GM21529 (cell line): ENCODE measurements around the gene ATP1A2.

Experiments used
- ATAC-seq: cut with Tn5 transposase; IDR thresholded peaks from one replicate; pipeline ENCODE4 v1.9.1; 2021; ENCODE audit not compliant: unreplicated experiment

Gene ATP1A2

DNA sequence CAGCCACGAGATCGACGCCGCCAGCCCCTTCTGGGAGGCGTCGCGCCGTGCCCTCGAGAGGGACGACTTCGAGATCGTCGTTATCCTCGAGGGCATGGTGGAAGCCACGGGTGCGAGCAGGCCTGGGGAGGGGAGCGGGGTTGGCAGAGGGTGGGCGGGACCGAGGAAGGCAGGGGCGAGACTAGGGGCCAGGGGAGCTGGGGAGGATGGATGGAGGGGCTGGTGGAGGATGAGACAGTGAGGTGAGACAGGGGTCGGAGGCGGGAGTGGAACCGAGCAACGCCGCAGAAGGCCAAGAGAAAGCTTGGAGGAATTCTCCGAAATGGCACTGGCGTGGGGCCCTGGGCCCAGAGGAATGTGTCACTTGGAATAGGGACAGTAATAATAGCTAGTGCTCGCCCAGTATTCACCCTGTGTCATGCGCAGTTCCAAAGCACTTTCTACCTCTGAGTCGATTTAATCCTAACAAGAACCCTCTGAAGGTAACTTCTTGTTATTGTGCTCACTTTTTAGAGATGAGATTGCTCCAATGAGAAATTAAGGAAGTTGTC, 30.7 kb upstream of the ATP1A2 start:
- ATAC-seq: no peak

DNA sequence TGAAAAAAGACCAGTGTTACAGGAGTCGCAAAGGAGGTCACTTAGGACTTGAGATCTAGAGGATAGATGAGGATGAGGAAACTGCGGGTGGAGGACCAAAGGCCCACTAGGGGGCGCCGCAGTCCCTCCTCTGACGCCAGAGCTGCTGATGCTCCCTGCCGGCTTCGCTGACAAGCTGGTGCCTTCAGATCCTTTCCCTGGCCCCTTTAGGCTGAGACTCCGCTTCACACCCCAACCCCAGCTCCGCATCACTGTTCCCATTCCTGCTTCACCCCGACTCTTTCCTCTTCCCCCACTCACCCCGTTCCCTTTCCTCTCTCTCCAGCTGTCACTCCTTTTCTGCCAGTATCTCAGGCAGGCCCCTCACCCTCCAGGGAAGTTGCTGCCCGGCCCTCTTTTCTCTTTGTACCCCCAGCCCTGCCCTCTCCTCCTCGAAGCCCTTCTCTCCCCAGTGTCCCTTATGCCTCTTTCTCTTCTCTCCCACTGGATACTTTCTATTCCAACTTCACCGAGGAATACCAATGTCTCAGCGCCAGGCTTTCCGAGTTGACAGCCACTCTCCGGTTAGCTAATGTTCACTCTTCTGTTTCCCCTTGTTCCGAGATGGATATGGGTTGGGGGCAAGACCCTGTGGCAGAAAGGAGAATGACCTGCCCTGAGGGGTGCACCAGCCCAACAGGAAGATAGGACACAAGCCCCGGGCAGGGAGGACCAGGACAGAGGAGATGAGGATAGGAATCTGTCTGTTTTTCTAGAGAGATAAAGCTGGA, 29.7 kb upstream of the ATP1A2 start:
- ATAC-seq: no peak

GRCh38 chr1:160086456-160086892, 29.1 kb upstream of the ATP1A2 start:
- no peak for ATAC-seq

DNA sequence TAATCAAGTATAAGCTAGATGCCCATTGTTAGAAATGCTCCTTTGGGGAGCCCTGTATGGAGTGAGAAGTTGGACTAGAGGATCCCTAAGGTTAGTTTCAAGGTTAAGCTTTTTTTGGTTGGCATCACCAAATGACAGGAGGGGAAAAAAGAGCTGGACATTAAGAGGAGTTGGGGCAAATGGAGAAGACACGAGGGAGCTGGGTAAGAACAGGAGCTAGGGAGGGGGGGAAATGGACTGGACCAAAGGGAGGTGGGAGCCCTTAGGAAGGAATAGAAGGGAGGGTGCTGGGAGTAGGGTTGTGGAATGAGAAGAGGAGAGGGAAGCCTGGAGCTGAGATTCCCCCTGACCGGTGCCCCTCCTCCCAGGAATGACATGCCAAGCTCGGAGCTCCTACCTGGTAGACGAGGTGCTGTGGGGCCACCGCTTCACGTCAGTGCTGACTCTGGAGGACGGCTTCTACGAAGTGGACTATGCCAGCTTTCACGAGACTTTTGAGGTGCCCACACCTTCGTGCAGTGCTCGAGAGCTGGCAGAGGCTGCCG, 28.4 kb upstream of the ATP1A2 start:
- no peak for ATAC-seq

GRCh38 chr1:160089883-160090282, 25.7 kb upstream of the ATP1A2 start:
- no peak for ATAC-seq

GRCh38 chr1:160090760-160091159, 24.8 kb upstream of the ATP1A2 start:
- ATAC-seq: no peak

- no peak for ATAC-seq
These were observed 23.8 kb upstream of the ATP1A2 start for GRCh38 chr1:160091666-160092223.

GRCh38 chr1:160092366-160093068, 23.0 kb upstream of the ATP1A2 start:
- ATAC-seq: no peak

- ATAC-seq: no peak
These were observed 22.5 kb upstream of the ATP1A2 start for GRCh38 chr1:160093069-160093395.

- no peak for ATAC-seq
These were observed 21.8 kb upstream of the ATP1A2 start for GRCh38 chr1:160093624-160094290.

GRCh38 chr1:160094291-160094625, 21.3 kb upstream of the ATP1A2 start:
- no peak for ATAC-seq

DNA sequence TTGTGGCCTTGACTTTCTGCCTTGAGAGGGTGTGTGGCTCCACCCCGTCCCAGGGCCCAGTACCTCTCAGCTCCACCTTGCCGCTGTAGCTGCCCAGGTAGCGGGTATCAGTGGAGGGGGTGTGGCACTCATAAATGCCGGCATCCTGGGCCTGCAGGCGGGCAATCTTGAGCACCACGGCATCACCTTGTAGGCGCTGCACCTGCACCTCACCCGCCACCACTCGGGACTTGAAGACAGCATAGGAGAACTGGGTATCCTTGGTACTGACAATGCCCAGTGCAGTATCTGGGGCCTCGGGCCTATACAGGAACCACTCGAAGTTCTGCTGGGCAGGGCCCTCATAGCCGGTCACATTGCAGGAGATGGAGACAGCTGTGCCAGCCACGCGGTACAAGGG, 20.8 kb upstream of the ATP1A2 start:
- ATAC-seq: no peak

DNA sequence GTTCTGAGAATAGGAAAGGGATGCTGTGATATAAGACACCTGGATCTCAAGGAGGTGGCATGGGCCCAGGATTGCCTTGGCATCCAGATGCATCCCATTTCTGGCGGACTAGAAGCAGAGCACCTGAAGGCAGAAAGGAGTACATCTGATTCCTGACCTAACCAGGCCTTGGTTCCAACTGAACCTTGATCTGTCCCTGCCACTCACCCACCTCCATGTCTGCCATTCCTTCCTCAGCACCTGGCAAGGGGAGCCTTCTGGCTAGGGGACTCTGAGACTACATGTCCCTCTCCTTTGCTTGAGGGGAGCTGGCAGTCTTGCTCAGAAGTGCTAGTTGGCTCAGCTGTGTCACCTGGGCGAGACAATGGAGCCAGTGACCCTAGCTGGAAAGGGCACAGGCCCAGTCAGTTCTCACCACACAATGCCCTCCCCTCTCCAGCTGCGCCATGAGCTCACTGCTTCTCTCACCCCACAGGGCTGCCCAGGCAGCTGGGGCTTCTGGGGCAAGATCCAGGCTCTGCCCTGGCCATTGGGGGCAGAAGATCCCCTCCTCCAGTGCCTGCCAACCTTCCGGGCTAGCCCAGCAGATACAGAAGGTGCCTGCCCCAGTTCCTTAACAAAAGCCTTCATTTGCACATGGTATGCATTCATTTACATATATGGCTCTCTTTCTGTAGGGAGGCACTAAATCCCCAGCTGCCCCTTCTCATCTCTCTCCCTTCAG, 20.0 kb upstream of the ATP1A2 start:
- no peak for ATAC-seq

GRCh38 chr1:160096274-160097116, 19.1 kb upstream of the ATP1A2 start:
- ATAC-seq: no peak

GRCh38 chr1:160097151-160097910, 18.2 kb upstream of the ATP1A2 start:
- ATAC-seq: no peak

DNA sequence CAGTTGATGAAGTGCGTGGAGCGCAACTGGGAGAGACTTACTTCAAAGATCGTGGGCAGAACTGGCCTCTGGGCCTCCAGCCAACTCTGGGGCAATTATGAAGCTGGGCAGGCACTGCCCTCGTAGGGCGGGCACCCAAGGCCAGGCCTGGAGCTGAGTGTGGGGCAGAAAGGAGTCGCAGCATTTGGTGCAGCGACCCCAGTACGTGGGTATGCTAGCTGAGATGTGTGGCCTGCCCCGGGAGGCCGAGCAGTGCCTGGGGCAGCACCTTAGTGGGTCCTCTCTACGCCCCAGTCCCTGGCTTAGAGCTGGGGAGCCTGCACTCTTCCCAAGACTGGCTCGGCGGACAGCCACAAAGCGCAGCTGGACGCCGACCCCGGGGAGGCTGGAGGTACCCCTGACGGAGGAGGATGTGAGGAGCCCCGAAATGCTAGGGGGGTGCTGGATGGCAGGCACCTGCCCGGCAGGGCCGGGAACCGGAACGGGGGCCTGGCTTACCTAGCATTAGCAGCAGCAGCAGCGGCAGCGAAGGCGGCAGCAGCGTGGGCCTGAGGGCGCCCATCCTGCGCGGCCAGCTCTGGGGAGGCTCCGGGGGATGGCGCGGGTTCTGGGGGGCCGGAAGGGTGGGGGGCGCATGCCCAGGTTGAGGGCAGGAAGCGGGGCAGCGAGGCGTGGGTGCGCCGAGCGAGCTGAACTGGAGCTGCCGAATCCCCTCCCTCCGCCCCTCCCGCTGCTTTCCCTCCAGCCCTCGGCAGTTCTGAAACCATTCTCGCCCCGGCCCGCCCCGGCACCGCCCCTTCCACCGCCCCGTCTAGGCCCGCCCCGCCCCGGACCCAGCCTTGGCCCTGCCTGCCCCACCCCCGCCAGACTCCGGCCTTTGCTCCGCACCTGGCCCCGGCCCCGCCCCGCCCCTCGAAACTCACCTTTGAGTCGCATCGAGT, 17.4 kb upstream of the ATP1A2 start, which contains the start of gene IGSF8:
IGSF8 (minus strand) TSS at position 709 of the 941 bp plus-strand sequence; CDS start at position 562, 147 bp downstream.
- peak; percentile 39 for ATAC-seq

DNA sequence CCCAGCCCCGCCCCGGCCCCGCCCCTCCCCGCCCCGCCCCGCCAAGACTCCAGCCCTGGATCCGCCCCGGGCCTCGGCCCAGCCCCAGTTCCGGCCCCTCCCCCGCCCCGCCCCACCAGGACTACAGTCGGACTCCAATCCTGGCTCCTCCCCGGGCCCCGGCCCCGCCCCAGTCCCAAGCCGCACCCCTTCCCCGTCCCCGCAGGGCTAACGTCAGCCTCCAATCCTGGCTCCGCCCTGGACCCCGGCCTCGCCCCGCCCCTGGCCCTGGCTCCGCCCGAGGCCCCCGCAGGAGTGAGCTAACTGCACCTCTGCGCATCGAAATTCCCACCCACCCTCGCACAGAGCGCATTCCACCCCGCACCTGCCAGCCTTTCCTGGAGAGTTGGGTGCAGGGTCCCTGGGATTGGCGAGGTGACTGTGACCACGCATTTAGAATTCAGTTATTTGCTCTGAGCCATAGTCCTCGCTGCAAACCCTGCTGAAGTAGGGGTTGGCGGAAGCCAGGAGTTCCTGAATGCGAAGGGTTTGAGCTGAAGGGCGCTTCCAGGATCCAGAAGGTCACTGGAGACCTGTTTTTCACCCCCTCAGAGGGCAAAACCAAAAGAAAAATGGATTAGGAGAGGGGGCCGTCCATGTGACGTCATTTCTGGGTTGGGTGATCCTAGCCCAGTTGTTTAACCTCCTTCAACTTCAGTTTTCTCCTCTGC, 16.6 kb upstream of the ATP1A2 start:
- peak; percentile 83 for ATAC-seq
